GM18907 (cell line): ENCODE measurements around the gene MPC1L.

ENCODE experiments used
- ATAC-seq: cut with Tn5 transposase; IDR thresholded peaks from one replicate; pipeline ENCODE4 v1.9.1; 2021; ENCODE audit warnings: mild to moderate bottlenecking, moderate library complexity; ENCODE audit not compliant: unreplicated experiment

Gene MPC1L

DNA sequence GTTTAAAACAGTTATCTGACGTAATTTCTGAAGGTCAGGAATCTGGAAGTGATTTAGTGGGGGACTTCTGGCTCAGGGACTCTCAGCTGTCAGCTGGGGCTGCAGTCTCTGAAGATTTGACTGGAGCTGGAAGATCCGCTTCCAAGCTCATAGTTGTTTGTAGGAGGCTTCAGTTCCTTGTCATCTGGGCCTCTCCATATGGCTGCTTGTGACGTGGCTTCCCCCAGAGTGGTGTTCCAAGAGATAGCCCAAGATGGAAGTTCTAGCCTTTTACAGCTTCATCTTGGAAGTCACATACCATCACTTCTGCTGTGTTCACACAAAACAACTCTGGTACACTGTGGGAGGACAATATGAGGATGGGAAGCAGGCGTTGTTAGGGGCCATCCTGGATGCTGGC is 2.1 kb downstream of the MPC1L start:
- no peak for ATAC-seq

DNA sequence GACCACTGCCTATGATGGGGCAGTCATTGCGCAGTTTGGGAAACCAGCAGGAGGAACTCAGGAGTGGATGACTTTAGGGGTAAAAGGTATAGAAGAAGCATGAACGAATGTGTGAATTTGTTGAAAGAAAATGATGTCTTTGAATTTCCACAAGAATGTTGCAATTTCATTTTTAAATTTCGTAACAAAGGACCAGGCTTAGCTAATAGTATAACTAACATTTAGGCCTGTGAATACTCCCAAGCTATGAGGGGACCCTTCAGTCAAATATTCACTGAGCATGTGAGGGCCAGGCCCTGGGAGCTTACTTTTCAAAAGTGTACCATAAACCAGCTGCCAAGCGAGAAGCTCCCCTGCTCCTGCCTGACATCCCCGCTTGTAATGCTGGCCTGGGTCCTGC is 5.3 kb downstream of the MPC1L start:
- ATAC-seq: no peak

DNA sequence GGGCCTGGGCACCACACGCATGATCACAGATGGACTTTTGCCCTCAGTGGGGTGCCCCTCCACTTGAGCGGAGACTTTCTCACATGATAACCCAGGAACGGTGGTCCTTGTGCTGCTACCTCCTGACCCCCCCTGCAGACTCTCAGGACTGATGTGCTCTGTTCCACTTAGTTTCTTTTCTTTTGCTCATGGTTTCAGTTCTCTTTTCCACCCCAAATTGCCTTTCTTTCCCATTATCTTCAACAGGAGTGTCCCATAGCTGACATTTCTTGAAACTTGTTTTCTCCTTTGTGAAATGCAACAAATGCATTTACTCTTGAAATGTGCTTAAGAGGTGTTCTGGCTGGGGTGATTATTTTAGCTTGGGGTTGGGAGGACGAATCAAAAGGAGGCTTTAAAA is 9.0 kb downstream of the MPC1L start:
- ATAC-seq: no peak

DNA sequence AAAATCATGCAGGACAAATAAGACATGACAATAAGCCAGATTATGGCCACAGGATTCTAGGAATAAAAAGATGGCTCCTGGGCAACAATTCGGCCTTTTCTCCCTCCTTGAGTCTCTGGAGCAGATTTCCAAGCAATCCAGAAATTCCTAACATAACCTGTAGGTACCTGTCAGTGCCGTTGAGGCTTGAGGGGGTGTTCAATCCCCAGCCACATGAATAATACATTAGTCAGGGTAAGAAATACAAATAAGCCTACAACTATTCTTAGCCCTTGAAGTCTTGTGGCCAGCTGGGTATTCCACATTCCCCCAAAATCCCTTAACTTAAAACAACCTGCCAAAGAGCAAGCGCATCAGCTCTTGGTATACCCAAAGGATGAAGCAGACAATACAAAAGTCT is 14.5 kb downstream of the MPC1L start:
- ATAC-seq: no peak

DNA sequence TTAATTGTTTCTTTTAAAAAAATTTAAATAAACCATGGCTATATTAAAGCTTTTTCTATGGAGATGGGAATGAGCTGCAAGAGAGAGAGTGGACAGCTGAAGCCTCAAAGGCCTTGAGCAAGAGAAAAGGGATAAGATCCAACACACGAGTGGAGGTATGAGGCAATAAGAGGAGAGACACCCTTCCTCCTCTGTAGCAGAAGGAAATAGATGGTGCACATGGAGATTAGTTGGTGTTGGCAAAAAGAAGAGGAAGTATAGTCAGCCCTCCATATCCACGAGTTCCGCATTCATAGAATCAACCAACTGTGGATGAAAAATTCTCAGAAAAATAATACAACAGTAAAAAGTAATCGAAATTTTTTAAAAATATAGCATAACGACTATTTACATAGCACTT is 20.9 kb downstream of the MPC1L start:
- no peak for ATAC-seq

DNA sequence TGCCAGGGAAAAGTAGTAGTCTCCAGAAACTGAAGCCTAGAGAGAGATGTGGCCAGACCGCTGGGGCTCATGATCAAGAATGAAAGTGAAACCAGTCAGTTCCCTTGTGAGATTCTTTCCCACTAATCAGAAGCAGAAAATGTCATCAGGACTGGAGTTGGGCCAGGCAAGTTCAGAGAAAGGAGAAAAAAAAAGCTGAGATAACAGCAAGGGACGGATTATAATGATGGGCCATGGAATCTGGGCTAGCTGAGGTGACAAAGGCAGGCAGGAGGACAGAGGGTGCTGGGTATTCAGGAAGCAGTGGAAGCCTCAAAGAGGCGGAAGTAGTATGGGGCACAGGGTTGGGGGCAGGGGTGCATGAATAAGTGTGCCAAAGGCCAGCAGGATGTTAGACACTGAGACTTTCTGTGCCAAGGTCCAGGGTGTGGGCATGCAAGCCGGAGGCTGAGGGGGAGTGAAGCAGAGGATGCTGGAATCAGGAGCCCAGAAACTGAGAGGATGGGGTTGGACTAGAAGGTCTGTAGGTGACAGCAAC is 21.7 kb downstream of the MPC1L start:
- peak; percentile 50 for ATAC-seq

DNA sequence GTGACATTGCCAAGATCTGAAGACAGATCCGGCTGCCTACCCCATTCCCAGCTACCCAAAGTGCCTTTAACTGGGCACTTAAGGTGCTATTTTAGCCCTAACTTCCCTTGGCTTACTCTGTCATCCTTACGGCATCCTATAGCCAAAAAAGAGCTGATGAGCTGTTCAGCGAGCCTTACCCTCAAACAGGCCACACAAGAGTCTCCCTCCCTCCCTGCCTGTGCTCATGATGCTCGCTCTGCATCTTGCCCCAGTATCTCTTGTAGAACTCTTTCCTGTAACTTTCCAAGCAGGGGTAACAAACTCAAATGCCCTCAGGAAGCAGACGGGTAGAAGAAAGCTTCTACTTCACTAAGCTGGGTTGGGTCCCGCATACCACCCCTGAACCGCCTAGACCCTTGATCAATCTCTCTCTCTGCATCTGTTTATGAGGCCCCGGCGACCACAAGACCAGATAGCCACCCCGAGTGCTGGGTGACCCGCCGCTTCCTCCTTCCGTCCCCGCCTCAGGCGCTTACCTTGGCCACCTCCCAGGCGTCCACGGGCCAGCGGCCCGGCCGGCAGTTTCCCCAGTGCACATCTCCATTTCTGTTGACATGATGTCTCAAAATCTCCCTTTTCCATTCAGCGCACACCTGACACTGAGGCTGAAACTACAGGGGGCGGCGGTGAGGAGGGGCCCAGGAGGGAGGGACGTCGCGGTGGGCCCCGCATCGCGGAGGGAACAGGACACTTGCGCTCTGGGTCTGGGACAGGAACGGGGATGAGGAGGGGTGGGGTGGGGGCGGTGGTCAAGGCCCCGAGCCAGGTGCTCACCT is 23.5 kb downstream of the MPC1L start:
- peak; percentile 25 for ATAC-seq

DNA sequence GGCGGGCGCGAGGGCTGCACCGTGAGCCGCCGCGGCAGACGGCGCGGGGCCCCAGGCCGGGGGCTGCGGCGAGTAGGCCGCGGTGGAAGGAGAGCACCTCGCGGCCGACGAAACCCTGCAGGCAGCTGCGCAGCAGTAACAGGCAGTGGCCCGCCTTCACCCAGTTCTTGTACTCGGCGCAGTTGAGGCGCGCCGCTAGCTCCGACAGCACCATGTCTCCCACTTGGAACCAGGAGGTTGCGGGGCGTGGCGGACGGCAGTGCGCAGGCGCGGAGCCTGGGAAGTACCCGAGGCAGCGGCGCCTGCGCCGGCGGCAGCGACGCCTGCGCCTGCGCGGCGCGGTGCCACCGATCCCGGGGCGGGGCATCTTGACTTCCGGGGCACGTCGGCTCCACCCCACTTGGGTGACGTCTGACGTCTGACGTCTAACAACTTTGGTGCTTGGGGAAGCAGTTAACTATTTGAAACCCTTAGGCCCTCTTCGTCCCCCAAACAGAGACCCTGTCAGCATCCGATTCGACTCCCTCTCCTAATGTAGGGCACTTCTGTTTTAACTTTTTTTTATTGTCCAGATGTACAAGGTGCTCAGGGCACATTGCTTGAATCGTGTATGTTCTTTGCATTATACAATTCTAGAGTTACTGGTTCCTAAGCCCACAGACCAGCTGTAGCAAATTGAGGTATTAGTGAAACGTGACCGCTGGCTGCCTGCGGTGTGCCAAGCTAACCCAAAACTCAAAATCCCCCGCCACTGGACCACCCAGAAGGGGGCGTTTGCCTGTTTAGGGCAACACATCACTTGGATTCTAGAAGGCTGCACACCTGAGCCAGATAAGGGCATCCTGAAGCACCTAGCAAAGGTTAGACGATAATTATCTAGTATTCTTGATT is 24.3 kb downstream of the MPC1L start, which contains the start of gene CXorf38:
Gene CXorf38, minus strand, starts transcription at position 255 of the 891 bp plus-strand sequence. Its CDS starts 41 bp downstream, at position 214.
- peak; percentile 73 for ATAC-seq

DNA sequence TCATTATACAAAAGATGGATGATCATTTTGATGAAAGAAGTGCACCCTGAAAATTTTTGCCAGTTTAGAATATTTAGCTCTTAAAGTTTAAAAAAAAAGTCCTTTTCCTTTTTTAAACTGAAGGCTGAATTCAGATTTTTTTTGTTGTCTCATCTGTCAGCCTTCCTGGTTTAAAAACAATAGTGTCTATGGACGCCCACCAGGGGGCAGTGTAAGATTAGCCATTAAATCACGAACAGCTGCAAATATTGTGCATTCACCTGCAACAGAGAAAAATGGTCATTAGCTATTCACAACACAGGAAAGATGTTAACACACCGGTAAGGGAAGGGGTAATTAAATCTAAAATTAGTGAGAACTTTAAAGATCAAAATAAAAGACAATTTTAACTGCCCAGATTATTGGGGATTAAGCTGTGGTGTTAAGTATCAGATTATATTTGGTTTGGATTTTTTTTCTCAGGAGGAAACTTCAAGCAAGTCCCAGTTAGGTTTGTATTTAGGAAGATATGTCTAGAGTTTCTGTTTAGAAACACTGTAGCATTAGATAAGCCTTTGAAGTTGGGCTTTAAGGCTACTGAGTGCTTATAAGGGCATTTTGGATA is 28.5 kb downstream of the MPC1L start:
- no peak for ATAC-seq

DNA sequence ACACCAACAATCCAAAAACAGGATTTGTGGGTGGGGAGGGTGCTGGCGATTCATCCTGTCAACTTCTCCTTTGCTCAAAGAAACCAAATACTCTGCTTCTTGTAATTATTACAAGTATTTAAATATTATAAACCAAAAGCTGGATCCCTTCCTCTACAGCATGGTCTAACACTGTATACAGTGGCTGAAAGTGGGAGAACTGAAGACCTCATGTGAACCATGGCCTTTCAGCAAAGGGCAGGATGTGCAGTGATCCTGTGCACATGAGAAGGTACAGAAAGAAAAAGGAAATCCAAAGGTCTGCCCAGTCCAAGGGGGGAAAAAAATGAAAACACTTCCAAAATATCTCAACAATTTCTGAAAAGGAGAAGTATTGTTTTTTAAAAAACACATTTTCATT is 29.4 kb downstream of the MPC1L start:
- ATAC-seq: no peak

DNA sequence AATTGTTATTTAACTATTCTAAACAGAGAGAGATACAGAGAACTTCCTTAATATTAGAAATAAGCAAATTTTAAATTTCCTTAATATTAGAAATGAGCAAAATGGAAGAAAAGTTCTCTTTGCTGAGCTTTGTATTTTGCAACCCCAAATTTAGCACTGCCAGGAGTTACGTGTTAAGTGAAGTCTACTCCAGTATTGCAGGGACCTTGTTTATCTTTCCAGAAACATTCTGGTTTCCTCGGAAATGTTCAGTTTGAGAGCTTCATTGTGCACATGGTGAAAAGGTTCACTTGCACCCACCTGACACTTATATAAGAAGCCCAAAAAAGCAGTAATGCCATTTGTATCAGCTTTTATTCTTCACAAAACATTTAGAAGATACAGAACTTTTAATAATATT is 30.3 kb downstream of the MPC1L start:
- no peak for ATAC-seq

DNA sequence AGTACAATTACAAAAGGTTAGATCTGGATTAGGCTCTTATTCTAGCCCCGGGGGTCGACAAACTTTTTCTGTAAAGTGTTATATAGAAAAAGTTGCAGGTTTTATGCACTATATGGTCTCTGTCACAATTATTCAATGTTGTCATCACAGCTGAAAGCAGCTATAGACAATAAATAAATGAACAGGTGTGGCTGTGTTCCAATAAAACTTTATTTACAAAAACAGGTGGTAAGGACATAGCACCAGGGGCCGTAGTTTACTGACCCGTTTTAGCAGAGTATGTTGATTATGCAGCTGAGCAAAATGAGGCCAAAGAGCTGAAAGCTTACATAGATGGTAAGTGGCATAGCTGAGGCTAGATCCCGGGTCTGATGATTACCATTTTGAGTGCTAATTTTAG is 37.2 kb downstream of the MPC1L start:
- ATAC-seq: no peak

DNA sequence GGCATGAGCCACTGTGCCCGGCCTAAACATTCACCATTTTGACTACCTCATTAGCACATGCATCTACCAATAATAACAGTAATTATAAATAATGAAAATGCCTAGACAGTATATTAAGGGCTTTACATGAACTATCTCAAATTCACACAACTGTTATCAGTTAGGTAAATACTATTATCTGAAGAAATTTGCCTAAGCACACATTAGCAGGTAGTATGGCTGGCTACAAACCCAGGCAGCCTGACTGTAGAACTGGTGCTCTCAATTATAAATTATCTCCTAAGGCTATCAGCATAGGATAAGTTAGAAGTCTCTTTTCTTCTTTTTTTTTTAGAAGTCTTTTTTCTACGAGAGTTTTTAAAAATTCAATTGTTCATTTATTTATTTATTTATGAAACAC is 38.3 kb downstream of the MPC1L start:
- no peak for ATAC-seq

DNA sequence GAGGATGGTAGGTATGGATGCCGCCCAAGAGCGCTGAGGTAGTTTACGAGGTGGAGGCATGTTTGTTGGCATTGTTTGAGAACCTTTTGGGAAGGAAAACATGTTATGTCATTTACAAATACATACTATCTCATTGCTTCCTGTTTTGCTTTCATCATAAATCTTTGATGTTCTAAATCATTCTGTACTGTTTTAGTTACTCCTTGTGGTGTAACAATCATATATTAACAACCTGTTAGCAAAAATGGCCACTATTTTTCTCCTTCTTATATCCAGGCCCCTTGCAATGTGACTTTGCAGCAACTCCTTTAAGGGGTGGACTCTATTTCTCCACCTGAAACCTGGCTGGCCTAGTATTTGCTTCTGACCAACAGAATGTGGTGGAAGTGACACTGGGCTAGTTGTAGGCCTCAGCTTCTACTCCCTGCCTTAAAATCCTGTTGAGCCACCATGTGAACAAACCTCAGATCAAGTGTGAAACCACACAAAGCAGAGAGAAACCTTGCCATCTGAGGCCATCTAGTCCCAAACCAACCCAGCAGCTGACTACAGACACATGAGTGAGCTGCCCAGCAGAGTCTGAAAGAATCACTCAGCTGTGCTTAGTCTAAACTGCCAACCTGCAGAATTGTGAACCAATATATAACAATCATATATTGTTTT is 40.0 kb downstream of the MPC1L start:
- ATAC-seq: peak; percentile 74

DNA sequence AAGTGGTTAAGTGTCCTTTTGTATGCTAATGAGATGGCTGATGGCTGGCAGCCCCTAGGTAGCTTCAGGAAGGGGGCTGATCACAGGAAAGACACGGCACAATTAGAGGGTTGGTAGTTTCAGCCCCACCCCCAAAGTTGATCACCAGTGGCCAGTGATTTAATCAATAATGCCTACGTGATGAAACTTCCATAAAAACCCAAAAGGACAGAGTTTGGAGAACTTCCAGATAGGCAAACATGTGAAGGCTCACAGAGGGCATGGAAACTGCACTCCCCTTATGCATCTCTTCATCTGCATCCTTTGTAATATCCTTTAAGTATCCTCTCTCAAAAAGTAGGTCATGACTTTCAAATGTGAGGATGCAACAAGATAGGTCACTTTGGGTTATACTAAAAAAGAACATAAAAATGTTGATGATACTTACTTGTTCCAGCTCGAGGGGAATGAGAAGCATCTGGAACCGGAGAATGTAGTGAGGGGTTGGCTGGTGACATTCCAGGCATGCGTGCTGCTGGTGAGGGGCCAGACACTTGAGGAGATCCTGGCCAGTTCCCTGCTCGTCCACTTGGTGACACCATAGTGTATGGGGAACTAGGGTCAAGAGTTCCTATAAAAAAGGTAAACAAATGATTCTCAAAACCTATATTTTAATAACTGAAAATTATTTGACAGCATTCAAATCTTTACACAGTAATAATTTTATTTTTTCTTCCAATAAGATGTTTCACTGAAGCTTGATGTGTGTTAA is 40.8 kb downstream of the MPC1L start:
- ATAC-seq: no peak

DNA sequence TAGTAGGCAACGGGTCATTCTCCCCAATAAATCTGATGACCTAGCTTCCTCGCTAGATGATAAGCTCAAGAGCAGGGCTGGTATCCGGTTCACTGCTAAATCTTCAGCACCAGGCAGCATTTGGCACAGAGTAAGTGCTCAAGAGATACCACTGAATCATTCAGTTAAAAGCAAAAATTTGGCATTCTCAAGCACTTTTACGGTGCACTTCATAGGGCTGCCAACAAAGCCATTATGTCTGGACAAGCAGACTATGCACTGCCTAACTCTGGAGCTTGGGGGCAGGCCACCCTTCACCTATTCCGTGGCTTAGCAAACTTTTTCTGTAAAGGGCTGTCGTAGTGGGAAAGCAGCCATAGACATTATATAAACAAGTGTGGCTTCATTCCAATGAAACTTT is 47.9 kb downstream of the MPC1L start:
- no peak for ATAC-seq
